ENCODE data around the gene RASSF10.

Gene RASSF10

DNA sequence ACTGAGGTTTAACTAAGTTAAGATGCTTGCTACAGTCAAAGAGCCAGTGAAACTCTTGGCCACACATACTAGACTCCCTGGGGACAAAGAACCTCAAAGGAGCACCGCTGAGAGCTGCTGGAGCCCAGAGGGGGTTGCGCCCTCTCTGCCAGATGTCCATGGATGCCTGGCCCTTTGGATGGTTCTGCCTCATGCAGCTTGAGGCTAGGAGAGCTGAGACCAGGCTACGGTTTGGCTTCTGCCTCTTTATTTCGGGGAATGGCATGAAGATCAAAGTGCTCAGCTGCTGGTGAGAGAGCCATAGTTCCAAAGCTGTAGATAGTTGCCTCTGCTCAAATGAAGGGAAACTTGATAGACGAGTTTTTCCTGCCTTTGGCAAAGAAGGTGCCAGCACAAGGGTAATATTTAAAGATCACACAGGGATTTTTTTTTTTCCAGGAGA is 43.0 kb downstream of the RASSF10 start:
- TF ChIP-seq, protein P1, sequence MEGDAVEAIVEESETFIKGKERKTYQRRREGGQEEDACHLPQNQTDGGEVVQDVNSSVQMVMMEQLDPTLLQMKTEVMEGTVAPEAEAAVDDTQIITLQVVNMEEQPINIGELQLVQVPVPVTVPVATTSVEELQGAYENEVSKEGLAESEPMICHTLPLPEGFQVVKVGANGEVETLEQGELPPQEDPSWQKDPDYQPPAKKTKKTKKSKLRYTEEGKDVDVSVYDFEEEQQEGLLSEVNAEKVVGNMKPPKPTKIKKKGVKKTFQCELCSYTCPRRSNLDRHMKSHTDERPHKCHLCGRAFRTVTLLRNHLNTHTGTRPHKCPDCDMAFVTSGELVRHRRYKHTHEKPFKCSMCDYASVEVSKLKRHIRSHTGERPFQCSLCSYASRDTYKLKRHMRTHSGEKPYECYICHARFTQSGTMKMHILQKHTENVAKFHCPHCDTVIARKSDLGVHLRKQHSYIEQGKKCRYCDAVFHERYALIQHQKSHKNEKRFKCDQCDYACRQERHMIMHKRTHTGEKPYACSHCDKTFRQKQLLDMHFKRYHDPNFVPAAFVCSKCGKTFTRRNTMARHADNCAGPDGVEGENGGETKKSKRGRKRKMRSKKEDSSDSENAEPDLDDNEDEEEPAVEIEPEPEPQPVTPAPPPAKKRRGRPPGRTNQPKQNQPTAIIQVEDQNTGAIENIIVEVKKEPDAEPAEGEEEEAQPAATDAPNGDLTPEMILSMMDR (IDR thresholded peaks at IDR 0.05; ENCODE audit: borderline replicate concordance, insufficient read depth, low read depth, low read length): no peak
- H3K4me3 ChIP-seq (ENCODE audit: low read depth, low read length): no peak overlapping the region

DNA sequence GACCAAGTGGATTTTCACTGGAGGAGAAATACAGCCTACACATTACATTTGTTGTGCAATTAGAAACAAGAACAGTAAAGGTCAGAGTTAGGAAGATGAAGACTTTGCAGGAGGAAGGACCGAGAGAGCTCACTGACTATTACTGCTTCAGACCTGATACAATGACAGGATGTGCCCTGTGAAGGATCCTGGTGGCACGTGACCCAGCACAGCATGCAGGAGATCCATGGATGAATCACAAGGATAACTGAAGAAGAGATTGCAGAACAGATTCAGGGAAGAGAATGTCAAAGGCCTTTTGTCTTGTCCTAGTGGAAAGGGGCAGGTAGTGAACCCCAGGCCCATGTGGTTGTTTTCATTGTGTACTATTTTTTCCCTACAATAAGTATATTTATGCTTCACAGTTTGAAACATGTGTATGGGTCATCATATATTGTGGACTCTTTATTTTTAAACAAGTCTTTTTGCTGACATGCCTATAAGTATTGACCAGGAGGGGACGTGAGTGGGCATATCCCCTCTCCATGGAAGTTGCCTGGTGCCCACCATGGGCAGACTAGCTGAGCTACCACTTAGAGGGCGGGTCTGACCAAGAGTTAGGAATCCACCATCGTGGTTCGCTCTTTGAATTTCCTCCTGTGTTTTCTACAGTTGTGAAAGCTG is 44.3 kb downstream of the RASSF10 start:
- H3K4me3 ChIP-seq (ENCODE audit: low read depth, low read length): no peak overlapping the region
- TF ChIP-seq, protein P1 (IDR thresholded peaks at IDR 0.05; ENCODE audit: borderline replicate concordance, insufficient read depth, low read depth, low read length): no peak

DNA sequence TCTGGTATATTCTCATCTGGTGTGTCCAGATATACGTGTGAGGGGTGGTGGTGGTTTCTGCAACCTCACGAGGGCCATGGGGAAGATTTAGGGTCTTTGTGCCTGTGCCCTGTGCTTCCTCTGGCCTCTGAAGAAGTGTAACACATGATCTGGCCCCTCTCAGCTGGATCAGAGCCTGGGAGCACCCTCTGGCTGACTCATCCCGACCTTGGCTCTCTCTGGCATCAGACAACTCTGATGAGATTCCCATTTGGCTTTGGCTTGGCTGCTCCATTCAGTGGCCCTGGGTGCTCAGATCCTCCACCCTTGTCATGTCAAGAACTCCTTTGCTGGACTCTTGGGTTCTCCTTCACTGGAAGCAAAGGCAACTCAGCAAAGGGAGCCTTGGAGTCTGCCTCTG is 45.2 kb downstream of the RASSF10 start:
- TF ChIP-seq, protein P1 (IDR thresholded peaks at IDR 0.05; ENCODE audit: borderline replicate concordance, insufficient read depth, low read depth, low read length): no peak
- no peak overlapping the region for H3K4me3 ChIP-seq (ENCODE audit: low read depth, low read length)

DNA sequence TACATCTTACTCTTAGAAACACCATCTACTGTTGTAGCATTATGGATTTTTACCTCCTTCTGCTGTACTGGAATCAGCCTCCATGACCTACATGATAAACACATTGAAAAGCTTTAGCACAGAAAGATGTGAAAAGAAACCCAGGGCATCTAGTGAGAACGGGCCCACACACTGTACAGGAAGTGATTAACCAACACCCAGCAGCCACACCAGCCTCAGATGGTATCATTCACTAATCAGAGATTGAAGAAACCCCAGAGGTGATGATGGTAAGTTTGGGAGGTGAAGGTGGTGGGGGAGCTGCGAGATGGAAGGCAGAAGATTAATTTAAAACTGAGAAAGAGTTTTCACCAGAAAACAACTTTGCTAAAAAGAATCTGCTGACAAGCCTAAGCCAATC is 46.1 kb downstream of the RASSF10 start:
- no peak overlapping the region for H3K4me3 ChIP-seq (ENCODE audit: low read depth, low read length)
- TF ChIP-seq, protein P1 (IDR thresholded peaks at IDR 0.05; ENCODE audit: borderline replicate concordance, insufficient read depth, low read depth, low read length): no peak

DNA sequence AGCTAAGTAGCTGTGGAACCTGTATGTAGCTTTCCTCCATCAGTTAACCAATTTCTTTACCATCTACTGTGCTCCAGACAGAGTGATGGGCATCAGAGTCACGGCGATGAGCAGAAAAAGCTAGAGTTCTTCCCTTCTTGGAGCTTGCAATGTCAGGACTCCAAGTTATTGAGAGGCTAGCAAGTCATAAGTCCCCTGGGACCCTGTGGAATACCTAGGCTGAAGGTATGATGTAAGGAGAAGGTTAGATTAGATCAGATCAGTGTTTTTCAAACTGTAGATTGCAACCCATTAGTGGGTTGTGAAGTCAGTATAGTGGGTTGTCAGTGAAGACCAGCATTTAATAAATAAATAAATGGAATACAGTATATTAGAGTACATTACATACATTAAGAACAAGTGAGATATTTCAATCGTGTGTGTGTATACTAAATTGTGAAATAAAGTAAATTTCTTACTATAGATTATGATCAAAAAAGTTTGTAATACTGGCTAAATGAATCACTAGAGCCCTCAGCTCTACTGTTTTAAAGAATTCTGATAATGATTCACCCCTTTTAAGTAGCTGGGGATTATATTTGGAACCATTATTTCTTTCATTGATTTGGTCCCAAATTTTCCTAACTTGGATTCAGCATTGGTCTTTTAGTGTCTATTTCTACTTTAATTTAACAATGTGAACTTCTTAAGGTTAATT is 52.3 kb downstream of the RASSF10 start:
- H3K4me3 ChIP-seq (ENCODE audit: low read depth, low read length): no peak overlapping the region
- TF ChIP-seq, protein P1 (IDR thresholded peaks at IDR 0.05; ENCODE audit: borderline replicate concordance, insufficient read depth, low read depth, low read length): no peak
